ENCODE measurements around the gene KCNH5.

DNA sequence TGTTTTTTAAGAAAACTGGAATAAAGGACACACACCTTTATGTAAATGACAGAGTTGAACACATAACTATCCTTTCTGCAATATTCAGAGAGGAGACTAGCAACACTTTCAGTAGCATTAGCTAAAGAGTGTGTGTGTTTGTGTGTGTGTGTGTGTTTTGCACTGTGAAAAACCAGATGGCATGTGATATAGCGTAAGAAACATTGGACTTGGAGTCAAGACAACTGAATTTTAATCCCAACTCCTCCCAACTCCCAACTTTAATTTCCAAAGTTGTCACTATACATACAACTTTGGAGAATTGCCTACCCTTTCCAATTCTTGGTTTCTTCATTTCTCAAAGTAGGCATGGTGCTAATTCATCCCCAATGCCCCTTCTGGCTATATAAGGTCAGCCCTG, 347.8 kb downstream of the KCNH5 start:
- no peak for TF ChIP-seq POLR2A (IDR thresholded peaks at IDR 0.05)
- TF ChIP-seq, protein P1, sequence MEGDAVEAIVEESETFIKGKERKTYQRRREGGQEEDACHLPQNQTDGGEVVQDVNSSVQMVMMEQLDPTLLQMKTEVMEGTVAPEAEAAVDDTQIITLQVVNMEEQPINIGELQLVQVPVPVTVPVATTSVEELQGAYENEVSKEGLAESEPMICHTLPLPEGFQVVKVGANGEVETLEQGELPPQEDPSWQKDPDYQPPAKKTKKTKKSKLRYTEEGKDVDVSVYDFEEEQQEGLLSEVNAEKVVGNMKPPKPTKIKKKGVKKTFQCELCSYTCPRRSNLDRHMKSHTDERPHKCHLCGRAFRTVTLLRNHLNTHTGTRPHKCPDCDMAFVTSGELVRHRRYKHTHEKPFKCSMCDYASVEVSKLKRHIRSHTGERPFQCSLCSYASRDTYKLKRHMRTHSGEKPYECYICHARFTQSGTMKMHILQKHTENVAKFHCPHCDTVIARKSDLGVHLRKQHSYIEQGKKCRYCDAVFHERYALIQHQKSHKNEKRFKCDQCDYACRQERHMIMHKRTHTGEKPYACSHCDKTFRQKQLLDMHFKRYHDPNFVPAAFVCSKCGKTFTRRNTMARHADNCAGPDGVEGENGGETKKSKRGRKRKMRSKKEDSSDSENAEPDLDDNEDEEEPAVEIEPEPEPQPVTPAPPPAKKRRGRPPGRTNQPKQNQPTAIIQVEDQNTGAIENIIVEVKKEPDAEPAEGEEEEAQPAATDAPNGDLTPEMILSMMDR (IDR thresholded peaks at IDR 0.05) = no peak
- no peak for TF ChIP-seq EP300 (IDR thresholded peaks at IDR 0.05)
- TF ChIP-seq POLR2AphosphoS5 (IDR thresholded peaks at IDR 0.05) = no peak

Data from upper lobe of left lung (tissue), 4 donors.